Astrocyte of the cerebellum (primary cell): ENCODE measurements around the gene COCH.
A peak's percentile ranks its signal among the peaks of the same experiment; 100 is the strongest.

Experiments
- DNase-seq: peaks from one replicate; pipeline ENCODE4 v3.0.0-alpha.2; 2011; ENCODE audit warnings: low read depth
- H3K4me3 ChIP-seq: 2 replicates; pipeline ENCODE4 v1.5.1; 2011; ENCODE audit warnings: mild to moderate bottlenecking, low read depth, low read length, moderate library complexity
- CTCF ChIP-seq: IDR thresholded peaks from 2 replicates; pipeline ENCODE4 v1.5.1; 2012; ENCODE audit warnings: low read length, low read depth, moderate library complexity, mild to moderate bottlenecking; ENCODE audit errors: missing control alignments
- in situ Hi-C: cut with HindIII; loops from 2 replicates; pipeline ENCODE4 v1.10.0; 2017; ENCODE audit warnings: low sequenced_read_pairs

Gene COCH

GRCh38 chr14:30874120-30874998 lies at the start of gene COCH:
Gene COCH (plus strand): TSS chr14:30874559. CDS start chr14:30874939, 380 bp downstream.
- no peak for DNase-seq
- in situ Hi-C loops = no loop called here
- TF ChIP-seq CTCF = peak; percentile 14
- peak within 1 kb of the TSS; percentile 52 for H3K4me3 ChIP-seq

GRCh38 chr14:30826070-30826469 lies 48.3 kb upstream of the COCH start:
- H3K4me3 ChIP-seq = no peak overlapping the region
- DNase-seq = no peak
- no peak for TF ChIP-seq CTCF
- in situ Hi-C loops = no loop called here

- in situ Hi-C loops = loop anchor here (5.0 kb wide), 1 partner anchor 33 kb away; no protein-coding TSS in a partner anchor
- no peak for DNase-seq
- no peak overlapping the region for H3K4me3 ChIP-seq
- TF ChIP-seq CTCF = no peak
Measured at GRCh38 chr14:30829853-30830252, 44.5 kb upstream of the COCH start.

GRCh38 chr14:30834353-30834752 lies 40.0 kb upstream of the COCH start:
- DNase-seq = no peak
- no peak for TF ChIP-seq CTCF
- no peak overlapping the region for H3K4me3 ChIP-seq
- in situ Hi-C loops = loop anchor here (5.0 kb wide), 1 partner anchor 37 kb away; no protein-coding TSS in a partner anchor

GRCh38 chr14:30838351-30838750 lies 36.0 kb upstream of the COCH start:
- DNase-seq = no peak
- no peak overlapping the region for H3K4me3 ChIP-seq
- in situ Hi-C loops = no loop called here
- no peak for TF ChIP-seq CTCF

GRCh38 chr14:30840086-30840779 lies 34.1 kb upstream of the COCH start:
- no peak for TF ChIP-seq CTCF
- in situ Hi-C loops = no loop called here
- no peak overlapping the region for H3K4me3 ChIP-seq
- no peak for DNase-seq
